GM12874 (cell line): Measurements from ENCODE around the gene SLC27A2.

ENCODE experiments used
- CTCF ChIP-seq: IDR thresholded peaks from 2 replicates; pipeline ENCODE4 v1.5.1; 2011; ENCODE audit warnings: low read depth, mild to moderate bottlenecking, control low read depth, low read length, moderate library complexity; ENCODE audit not compliant: insufficient read depth

The SLC27A2 gene

GRCh38 chr15:50181969-50182218, at the start of gene SLC27A2:
SLC27A2 (plus strand) TSS chr15:50182196; CDS start chr15:50182428, 232 bp downstream.
- TF ChIP-seq CTCF, result peak; percentile 63

GRCh38 chr15:50134524-50135024, 47.4 kb upstream of the SLC27A2 start:
- TF ChIP-seq CTCF, result no peak

- no peak for TF ChIP-seq CTCF
Observed at GRCh38 chr15:50135031-50135551, 46.9 kb upstream of the SLC27A2 start.

GRCh38 chr15:50137330-50137761, 44.6 kb upstream of the SLC27A2 start:
- TF ChIP-seq CTCF, result no peak

GRCh38 chr15:50137893-50138292, 44.1 kb upstream of the SLC27A2 start:
- no peak for TF ChIP-seq CTCF

GRCh38 chr15:50138391-50138790, 43.6 kb upstream of the SLC27A2 start:
- no peak for TF ChIP-seq CTCF

- TF ChIP-seq CTCF, result no peak
Observed at GRCh38 chr15:50140098-50140497, 41.9 kb upstream of the SLC27A2 start.
